ENCODE results near the gene THAP11. TPM values are rescaled to one million over a fixed set of nuclear protein-coding genes. Genes with fewer than 3 reads are reported as not detected.

Gene THAP11
- total RNA-seq = 25.1 TPM
- long read RNA-seq, transcript THAP11-201 (1 exons, 2,114 nt) = major isoform, 113 of 113 reads
- long read RNA-seq, partial matches to known transcripts = 0 of 113 reads
- long read RNA-seq, other reads (novel, unspliced or antisense) = 0 of 113 reads

DNA sequence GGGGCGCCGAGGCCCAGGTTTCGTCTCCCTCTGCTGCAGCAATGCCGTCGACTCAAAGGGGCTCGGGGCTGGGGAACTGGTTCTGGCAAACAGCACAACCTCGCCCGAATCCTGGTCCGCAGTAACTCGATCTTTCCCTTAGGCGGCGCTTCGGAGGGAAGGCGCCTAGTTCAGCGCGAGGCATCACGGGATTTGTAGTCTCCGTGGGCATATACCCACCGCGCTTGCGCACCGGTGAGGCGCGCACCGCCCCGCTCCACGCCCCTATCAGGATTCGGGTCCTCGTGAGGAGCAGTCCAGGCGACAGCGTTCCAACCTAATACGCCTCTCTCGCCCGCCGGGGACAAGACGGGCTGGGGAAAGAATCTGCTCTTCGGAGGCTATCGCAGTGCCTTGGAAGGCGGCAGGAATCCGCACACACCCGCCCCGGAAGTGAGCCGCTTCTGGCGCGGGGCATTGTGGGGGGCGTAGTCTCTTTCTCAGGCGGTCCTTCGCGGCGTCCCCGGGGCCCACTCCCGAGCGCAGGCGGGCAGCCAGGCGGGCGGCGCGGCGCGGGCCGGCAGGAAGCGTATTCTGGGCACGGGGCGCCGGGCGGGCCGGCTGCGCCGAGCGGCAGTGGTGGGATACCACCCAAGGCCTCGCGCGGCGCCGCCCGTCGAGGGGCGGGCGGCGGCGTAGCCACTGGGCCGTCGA, at the start of gene THAP11:
Gene THAP11, plus strand, starts transcription at position 505 of the 693 bp plus-strand sequence. CDS start 235 bp downstream, outside the sequence.
- TF ChIP-seq, protein P1, sequence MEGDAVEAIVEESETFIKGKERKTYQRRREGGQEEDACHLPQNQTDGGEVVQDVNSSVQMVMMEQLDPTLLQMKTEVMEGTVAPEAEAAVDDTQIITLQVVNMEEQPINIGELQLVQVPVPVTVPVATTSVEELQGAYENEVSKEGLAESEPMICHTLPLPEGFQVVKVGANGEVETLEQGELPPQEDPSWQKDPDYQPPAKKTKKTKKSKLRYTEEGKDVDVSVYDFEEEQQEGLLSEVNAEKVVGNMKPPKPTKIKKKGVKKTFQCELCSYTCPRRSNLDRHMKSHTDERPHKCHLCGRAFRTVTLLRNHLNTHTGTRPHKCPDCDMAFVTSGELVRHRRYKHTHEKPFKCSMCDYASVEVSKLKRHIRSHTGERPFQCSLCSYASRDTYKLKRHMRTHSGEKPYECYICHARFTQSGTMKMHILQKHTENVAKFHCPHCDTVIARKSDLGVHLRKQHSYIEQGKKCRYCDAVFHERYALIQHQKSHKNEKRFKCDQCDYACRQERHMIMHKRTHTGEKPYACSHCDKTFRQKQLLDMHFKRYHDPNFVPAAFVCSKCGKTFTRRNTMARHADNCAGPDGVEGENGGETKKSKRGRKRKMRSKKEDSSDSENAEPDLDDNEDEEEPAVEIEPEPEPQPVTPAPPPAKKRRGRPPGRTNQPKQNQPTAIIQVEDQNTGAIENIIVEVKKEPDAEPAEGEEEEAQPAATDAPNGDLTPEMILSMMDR (IDR thresholded peaks at IDR 0.05) = peak; percentile 86
- no peaks in the 10 kb centered on the region for H3K9me3 ChIP-seq
- H3K36me3 ChIP-seq = no peaks in the 10 kb centered on the region
- no peaks in the 10 kb centered on the region for H3K27me3 ChIP-seq
- H3K4me1 ChIP-seq = peaks cover 32% of the 10 kb centered on the region
- DNase-seq = peak; percentile 96
- peak within 1 kb of the TSS; percentile 89 for H3K4me3 ChIP-seq
- intact Hi-C loops (cut with DNase I) = no loop called here
- H3K27ac ChIP-seq = peak within 1 kb of the TSS; percentile 99
- peak; percentile 85 for ATAC-seq

DNA sequence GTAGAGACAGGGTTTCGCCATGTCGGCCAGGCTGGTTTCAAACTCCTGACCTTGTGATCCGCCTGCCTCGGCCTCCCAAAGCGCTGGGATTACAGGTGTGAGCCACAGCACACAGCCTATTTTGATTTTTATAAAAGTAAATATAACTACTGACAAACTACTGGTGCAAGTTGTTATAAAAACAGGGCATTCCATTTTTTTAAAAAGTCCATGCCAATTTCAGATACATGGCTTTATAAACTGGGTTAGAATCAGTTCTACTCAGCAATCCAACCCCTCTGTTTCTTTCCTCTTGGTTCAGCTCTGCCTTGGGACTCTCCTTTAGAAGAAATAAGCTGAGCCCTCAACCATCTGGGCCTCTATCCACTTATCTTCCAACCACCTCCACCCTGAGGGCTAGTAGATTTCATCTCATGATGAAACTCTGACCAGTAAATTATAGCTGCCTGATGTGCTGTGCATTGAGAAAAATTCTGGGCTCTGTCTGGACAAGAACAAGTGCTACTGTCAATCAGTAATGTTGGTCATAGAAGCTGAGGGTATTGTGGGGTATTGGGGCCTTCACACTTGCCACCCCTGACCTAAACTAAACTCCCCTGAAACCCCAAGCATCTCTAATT, 45.9 kb upstream of the THAP11 start:
- Histone ChIP-seq H3K27me3 (no peaks in the 10 kb centered on the region), H3K36me3 (peaks cover 17% of the 10 kb centered on the region), H3K4me3 (no peak overlapping the region), H3K4me1 (no peaks in the 10 kb centered on the region), H3K27ac (no peak overlapping the region), H3K9me3 (no peaks in the 10 kb centered on the region)
- no peak for DNase-seq
- no peak for ATAC-seq
- TF ChIP-seq, protein P1 (IDR thresholded peaks at IDR 0.05) = no peak
- intact Hi-C loops (cut with DNase I) = no loop called here

DNA sequence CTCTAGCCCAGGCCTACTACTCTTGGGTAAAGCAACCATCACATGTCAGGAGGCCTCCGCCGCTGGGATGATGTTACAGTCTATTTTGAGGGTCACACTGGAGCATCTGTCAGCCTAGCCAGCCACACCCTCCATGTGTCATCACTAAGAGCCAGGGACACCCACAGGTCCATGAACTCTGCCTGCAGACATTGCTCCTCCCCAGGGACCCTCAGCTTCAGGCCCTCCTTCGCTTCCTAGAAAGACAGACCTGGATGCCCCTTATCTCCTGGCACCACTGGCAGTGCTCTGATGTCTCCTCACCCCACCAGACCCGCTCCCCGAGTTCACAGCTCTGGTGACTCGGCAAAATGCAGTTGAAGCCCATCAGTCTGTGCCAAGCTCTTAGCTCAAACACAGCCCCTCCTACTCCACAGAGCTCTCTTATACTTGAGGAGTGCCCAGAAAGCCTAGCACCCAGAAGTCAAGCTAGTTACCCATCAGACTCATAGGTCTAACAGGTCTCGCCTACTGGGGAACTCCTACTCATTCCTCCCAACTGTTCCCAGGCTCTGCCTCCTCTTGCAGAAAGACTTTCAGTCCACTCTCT, 41.7 kb upstream of the THAP11 start:
- no peaks in the 10 kb centered on the region for H3K9me3 ChIP-seq
- H3K27ac ChIP-seq = no peak overlapping the region
- peak; percentile 42 for ATAC-seq
- intact Hi-C loops (cut with DNase I) = no loop called here
- peaks cover 16% of the 10 kb centered on the region for H3K4me1 ChIP-seq
- no peaks in the 10 kb centered on the region for H3K27me3 ChIP-seq
- no peak for DNase-seq
- TF ChIP-seq, protein P1 (IDR thresholded peaks at IDR 0.05) = no peak
- peaks cover 28% of the 10 kb centered on the region for H3K36me3 ChIP-seq
- H3K4me3 ChIP-seq = no peak overlapping the region

DNA sequence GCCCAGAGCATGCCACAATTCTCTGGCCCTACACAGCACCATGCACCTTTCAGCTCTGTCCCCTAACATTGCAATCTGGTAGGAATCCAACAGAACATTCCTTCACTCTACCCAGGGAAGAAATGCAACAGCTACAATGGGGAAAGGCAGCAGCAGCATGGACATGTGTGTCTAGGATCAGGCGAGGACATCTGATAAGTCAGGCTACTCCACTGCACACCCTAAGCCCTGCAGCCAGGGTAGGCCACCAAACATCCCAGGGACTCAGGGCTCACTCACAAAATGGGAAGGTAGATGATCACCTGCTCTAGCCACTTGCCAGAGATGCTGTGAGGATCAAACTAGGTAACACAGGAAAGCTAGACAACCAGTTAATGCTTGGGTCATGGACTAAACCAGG, 40.9 kb upstream of the THAP11 start:
- intact Hi-C loops (cut with DNase I) = no loop called here
- Histone ChIP-seq H3K27ac (no peak overlapping the region), H3K27me3 (no peaks in the 10 kb centered on the region), H3K9me3 (no peaks in the 10 kb centered on the region), H3K4me3 (no peak overlapping the region), H3K4me1 (peaks cover 20% of the 10 kb centered on the region), H3K36me3 (peaks cover 28% of the 10 kb centered on the region)
- ATAC-seq (no peak), DNase-seq (no peak)
- TF ChIP-seq, protein P1 (IDR thresholded peaks at IDR 0.05) = no peak

DNA sequence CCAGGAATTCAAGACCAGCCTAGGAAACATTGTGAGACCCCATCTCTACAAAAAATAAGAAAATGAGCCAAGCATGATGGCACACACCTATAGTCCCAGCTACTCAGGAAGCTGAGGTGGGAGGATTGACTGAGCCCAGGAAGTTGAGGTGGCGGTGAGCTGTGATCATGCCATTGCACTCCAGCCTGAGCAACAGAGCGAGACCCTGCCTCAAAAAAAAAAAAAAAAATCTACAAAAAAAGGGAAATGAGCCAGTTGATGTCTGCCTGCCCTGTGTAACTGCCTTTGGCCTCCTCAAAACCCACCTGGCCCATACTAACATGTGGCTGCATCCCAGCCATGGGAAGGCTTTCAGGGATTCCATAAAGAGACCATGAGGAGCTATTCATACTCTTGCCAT, 40.2 kb upstream of the THAP11 start:
- Histone ChIP-seq H3K4me1 (peaks cover 20% of the 10 kb centered on the region), H3K9me3 (no peaks in the 10 kb centered on the region), H3K36me3 (peaks cover 28% of the 10 kb centered on the region), H3K27ac (no peak overlapping the region), H3K4me3 (no peak overlapping the region), H3K27me3 (no peaks in the 10 kb centered on the region)
- ATAC-seq = no peak
- TF ChIP-seq, protein P1 (IDR thresholded peaks at IDR 0.05) = no peak
- no peak for DNase-seq
- intact Hi-C loops (cut with DNase I) = no loop called here

Measured in upper lobe of right lung (tissue), 1 donor.